Activated CD4-positive, CD25-positive, alpha-beta regulatory T cell treated with anti-CD3 and anti-CD28 coated beads, Interleukin-2, amount 50 U/mL, for 16 hours (primary cell): ENCODE results near the gene ZSWIM8.
"Not testable (repeated sequence)": the region's sequence is repeated elsewhere in the genome, so short reads cannot be mapped to it uniquely, and the experiment has no call there.

Source experiments
- DNase-seq: peaks from one replicate; pipeline ENCODE4 v3.0.0-alpha.2; 2020; ENCODE audit warnings: low read depth, low spot score

ZSWIM8 gene

GRCh38 chr10:73814276-73814895, 29.0 kb downstream of the ZSWIM8 start:
- DNase-seq, result no peak

- DNase-seq, result no peak
Measured at GRCh38 chr10:73814896-73815718, 29.7 kb downstream of the ZSWIM8 start.

GRCh38 chr10:73815719-73816030, 30.3 kb downstream of the ZSWIM8 start:
- DNase-seq, result no peak

GRCh38 chr10:73816917-73817729, 31.7 kb downstream of the ZSWIM8 start:
- no peak for DNase-seq

- no peak for DNase-seq
Measured at GRCh38 chr10:73817826-73818225, 32.4 kb downstream of the ZSWIM8 start.

- DNase-seq, result no peak
Measured at GRCh38 chr10:73818402-73818801, 33.0 kb downstream of the ZSWIM8 start.

- DNase-seq, result no peak
Measured at GRCh38 chr10:73819081-73819480, 33.7 kb downstream of the ZSWIM8 start.

- no peak for DNase-seq
Measured at GRCh38 chr10:73819513-73820093, 34.2 kb downstream of the ZSWIM8 start.

- no peak for DNase-seq
Measured at GRCh38 chr10:73823391-73823790, 38.0 kb downstream of the ZSWIM8 start.

- no peak for DNase-seq
Measured at GRCh38 chr10:73824146-73824725, 38.8 kb downstream of the ZSWIM8 start.

- DNase-seq, result no peak
Measured at GRCh38 chr10:73827346-73828089, 42.1 kb downstream of the ZSWIM8 start.

- no peak for DNase-seq
Measured at GRCh38 chr10:73828161-73828560, 42.8 kb downstream of the ZSWIM8 start.

GRCh38 chr10:73829090-73829489, 43.7 kb downstream of the ZSWIM8 start:
- DNase-seq, result not testable (repeated sequence)

- DNase-seq, result no peak
Measured at GRCh38 chr10:73836427-73836980, 51.1 kb downstream of the ZSWIM8 start.

GRCh38 chr10:73837072-73837471, 51.7 kb downstream of the ZSWIM8 start:
- DNase-seq, result no peak

GRCh38 chr10:73838008-73838567, 52.7 kb downstream of the ZSWIM8 start:
- DNase-seq, result no peak

- DNase-seq, result no peak
Measured at GRCh38 chr10:73838827-73839226, 53.4 kb downstream of the ZSWIM8 start.

GRCh38 chr10:73839276-73839966, 54.0 kb downstream of the ZSWIM8 start:
- no peak for DNase-seq

- no peak for DNase-seq
Measured at GRCh38 chr10:73840056-73840402, 54.6 kb downstream of the ZSWIM8 start.
